Measurements from ENCODE around the gene ZNF561.

DNA sequence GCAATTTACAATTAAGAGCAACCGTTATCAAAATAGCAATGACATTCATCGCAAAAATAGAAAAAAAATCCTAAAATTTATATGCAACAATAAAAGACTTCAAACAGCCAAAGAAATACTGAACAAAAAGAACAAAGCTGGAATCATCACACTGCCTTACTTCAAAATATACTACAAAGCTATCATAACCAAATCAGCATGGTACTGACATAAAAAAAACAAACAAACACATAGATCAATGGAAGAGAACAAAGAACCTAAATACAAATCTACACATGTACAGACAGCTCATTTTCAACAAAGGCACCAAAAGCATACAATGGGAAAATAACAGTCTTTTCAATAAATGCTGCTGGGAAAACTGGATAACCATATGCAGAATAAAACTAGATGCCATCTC, 47.5 kb upstream of the ZNF561 start:
- no peak for TF ChIP-seq MYC (IDR thresholded peaks at IDR 0.05; ENCODE audit: low read depth, low read length)
- TF ChIP-seq CTCF (IDR thresholded peaks at IDR 0.05; ENCODE audit: low read depth, low read length), result no peak
- TF ChIP-seq, protein P1, sequence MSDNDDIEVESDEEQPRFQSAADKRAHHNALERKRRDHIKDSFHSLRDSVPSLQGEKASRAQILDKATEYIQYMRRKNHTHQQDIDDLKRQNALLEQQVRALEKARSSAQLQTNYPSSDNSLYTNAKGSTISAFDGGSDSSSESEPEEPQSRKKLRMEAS (IDR thresholded peaks at IDR 0.05; ENCODE audit: low read depth, low read length), result no peak
- TF ChIP-seq POLR2A (IDR thresholded peaks at IDR 0.05; ENCODE audit: extremely low read depth, insufficient read length), result no peak

All from NB4 (cell line).